Mucosa of stomach (tissue), 1 donor: Measurements from ENCODE around the gene GBP1.

Experiments
- H3K27me3 ChIP-seq: one replicate; pipeline ENCODE4 v1.7.0; 2013; ENCODE audit warnings: mild to moderate bottlenecking, low read length; ENCODE audit not compliant: control insufficient read depth, insufficient read depth
- H3K36me3 ChIP-seq: one replicate; pipeline ENCODE4 v1.7.0; 2013; ENCODE audit warnings: low read length; ENCODE audit not compliant: control insufficient read depth, insufficient read depth
- H3K4me1 ChIP-seq: one replicate; pipeline ENCODE4 v1.7.0; 2013; ENCODE audit warnings: mild to moderate bottlenecking, low read length; ENCODE audit not compliant: control insufficient read depth, insufficient read depth
- H3K4me3 ChIP-seq: one replicate; pipeline ENCODE4 v1.7.0; 2013; ENCODE audit warnings: low read length
- H3K9ac ChIP-seq: one replicate; pipeline ENCODE4 v1.7.0; 2013; ENCODE audit warnings: mild to moderate bottlenecking, low read length, moderate library complexity
- H3K9me3 ChIP-seq: one replicate; pipeline ENCODE4 v1.7.0; 2013; ENCODE audit warnings: mild to moderate bottlenecking, low read length, moderate library complexity; ENCODE audit not compliant: control insufficient read depth
- donor health status: Pancreatic carcinoma.

GBP1 gene, protein sequence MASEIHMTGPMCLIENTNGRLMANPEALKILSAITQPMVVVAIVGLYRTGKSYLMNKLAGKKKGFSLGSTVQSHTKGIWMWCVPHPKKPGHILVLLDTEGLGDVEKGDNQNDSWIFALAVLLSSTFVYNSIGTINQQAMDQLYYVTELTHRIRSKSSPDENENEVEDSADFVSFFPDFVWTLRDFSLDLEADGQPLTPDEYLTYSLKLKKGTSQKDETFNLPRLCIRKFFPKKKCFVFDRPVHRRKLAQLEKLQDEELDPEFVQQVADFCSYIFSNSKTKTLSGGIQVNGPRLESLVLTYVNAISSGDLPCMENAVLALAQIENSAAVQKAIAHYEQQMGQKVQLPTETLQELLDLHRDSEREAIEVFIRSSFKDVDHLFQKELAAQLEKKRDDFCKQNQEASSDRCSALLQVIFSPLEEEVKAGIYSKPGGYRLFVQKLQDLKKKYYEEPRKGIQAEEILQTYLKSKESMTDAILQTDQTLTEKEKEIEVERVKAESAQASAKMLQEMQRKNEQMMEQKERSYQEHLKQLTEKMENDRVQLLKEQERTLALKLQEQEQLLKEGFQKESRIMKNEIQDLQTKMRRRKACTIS

DNA sequence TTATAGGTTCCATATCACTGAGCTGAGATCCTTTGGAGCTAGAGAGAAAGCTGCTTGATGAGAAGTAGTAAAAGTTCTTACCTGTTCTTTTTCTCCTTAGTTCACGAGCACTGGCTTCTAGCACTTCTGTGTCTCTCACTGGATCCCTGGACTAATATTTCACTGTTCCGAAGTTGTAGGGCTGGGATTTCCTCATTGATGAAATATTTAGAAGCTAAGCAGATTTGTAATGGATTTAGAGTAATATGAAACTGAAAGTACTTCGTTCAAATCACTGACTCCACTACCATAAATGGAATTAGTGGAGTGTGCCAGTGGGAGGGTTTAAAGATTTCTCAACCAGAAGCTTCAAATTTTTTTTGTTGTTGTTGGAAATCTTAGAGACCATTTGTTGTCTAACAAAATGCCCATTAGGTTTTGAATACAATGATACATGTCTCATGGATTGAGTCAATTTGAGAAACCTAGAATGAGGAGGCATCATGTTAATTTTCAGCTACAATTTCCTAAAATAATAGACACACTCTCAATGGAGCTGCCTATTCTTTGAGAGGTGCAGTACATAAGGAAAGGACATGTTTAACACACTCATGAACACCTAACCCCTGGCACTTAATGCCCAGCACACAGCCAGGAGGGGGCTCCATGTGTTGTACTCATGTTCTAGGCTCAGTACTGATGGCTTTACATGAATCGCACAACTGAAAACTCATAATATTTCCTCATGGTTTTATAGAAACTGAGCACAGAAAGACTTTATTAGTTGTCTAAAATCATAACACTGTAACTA lies at the start of gene GBP1:
Gene GBP1 (minus strand): TSS at position 130 of the 790 bp plus-strand sequence. CDS start 1,974 bp downstream, outside the sequence.
- H3K27me3 ChIP-seq = no peaks in the 10 kb centered on the region
- peak within 1 kb of the TSS; percentile 43 for H3K4me3 ChIP-seq
- no peaks in the 10 kb centered on the region for H3K36me3 ChIP-seq
- H3K9ac ChIP-seq = peak within 1 kb of the TSS; percentile 72
- H3K9me3 ChIP-seq = no peaks in the 10 kb centered on the region
- peaks cover 5% of the 10 kb centered on the region for H3K4me1 ChIP-seq

DNA sequence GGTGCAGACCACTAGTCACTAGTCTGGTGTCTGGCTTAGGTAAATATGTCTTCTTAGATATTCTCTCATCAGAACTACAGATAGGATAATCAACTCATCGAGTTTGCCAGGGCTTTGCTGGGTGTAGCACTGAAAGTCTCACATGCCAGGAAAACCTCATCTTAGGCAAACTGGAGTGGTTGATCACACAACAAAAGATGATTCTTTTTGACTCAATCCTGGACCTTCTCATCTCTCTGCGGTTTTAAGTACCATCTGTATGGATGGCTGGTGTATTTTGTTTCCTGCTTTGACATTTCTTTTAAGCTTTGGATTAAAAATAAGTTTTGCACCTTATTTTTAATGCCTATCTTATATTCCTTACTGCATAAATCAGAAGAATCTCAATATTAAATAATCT lies 49.7 kb upstream of the GBP1 start:
- Histone ChIP-seq H3K27me3 (no peaks in the 10 kb centered on the region), H3K4me3 (no peak overlapping the region), H3K9ac (no peak overlapping the region), H3K4me1 (no peaks in the 10 kb centered on the region), H3K36me3 (peaks cover 4% of the 10 kb centered on the region), H3K9me3 (no peaks in the 10 kb centered on the region)

DNA sequence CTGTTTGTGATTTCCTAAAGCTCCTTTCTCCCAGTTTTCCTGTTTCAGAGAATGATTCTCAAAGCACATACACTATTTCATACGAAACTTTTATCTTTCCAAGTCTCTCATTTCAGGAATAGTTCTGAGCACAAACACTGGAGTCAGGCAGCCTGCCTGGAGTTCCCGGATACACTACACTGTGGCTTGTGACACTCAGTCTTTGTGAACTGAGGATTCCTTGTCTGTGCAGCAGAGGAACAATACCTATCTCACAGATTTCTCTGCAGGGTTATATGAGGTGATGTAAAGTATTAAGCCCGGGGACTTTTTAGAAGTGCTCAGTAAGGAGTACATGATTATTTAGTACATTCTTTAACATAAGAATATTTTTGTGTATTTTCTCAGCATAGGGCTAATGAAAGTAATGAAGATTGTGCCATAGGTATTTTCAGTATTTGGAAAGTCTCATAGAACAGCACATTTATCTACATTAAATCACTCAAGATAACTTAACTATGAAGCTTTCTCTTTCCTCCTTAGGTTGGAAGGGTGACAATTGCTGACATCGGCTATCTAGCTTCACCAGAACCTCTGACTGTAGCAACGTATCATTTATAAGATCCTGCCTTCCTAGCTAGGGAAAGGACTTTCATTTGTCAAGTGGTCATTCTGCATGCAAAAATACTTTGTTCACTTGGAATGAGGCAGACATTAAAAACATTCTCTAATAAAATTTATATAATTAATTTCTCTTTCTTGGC lies 48.0 kb upstream of the GBP1 start:
- Histone ChIP-seq H3K4me1 (no peaks in the 10 kb centered on the region), H3K27me3 (no peaks in the 10 kb centered on the region), H3K4me3 (no peak overlapping the region), H3K36me3 (peaks cover 4% of the 10 kb centered on the region), H3K9me3 (no peaks in the 10 kb centered on the region), H3K9ac (no peak overlapping the region)

DNA sequence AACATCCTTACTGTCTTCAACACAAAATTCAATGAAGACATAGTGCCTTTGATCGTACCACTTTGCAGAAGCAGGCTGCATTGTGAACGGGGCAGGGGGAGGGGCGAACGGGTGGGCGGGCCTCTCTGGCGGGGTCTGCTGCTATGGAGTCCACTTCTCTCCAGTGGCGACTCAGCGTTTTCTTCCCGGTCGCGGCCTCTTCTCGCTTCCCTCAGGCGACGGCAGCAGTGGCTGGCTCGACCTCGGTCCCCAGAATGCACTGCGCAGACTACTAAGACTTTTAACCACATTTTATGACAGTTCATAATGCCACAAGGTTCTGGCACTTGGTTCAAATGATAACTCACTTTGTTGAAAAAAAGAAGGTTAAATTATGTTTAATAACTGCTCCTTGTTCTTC lies 39.7 kb upstream of the GBP1 start:
- Histone ChIP-seq H3K36me3 (peaks cover 9% of the 10 kb centered on the region), H3K9me3 (no peaks in the 10 kb centered on the region), H3K27me3 (no peaks in the 10 kb centered on the region), H3K4me1 (no peaks in the 10 kb centered on the region), H3K4me3 (no peak overlapping the region), H3K9ac (no peak overlapping the region)

DNA sequence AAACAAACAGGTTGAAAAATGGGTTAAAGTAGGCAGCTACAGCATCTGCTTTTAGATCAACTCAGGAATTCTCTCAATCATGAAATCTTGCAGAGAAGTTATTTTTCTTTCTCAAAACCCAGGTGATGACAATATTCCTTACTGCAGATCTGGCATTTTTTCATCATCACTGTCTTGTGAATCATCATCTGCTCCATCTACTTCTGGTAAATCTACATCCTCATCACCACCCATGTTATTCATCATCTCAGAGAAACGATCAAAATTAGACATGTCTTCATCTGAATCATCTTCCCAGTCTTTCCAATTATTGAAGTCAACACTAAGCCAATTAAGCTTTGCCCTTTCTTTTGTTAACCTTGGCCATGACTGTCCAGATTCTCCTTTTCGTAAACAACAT lies 39.1 kb upstream of the GBP1 start:
- no peak overlapping the region for H3K9ac ChIP-seq
- peaks cover 9% of the 10 kb centered on the region for H3K36me3 ChIP-seq
- H3K4me3 ChIP-seq = no peak overlapping the region
- no peaks in the 10 kb centered on the region for H3K9me3 ChIP-seq
- H3K27me3 ChIP-seq = no peaks in the 10 kb centered on the region
- H3K4me1 ChIP-seq = no peaks in the 10 kb centered on the region

DNA sequence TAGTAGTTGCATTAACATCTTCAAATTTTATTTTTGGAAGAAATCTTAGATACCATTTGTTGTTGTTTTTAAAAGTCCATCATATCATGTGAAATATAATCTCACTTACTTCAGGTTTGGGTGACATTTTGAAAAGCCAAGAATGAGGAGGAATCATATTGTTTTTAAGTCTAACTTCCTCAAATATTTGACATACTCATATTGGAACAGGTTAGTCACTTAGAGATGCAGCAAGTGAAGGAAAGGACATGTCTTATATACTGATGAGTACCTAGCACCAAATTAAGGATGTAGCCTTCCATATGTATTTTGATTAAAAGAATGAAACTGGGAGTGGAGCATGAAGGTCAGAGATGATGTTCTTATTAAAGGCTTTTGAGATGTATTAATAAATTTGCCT lies 37.0 kb upstream of the GBP1 start:
- Histone ChIP-seq H3K4me1 (no peaks in the 10 kb centered on the region), H3K36me3 (peaks cover 6% of the 10 kb centered on the region), H3K9me3 (no peaks in the 10 kb centered on the region), H3K27me3 (no peaks in the 10 kb centered on the region), H3K4me3 (no peak overlapping the region), H3K9ac (no peak overlapping the region)

DNA sequence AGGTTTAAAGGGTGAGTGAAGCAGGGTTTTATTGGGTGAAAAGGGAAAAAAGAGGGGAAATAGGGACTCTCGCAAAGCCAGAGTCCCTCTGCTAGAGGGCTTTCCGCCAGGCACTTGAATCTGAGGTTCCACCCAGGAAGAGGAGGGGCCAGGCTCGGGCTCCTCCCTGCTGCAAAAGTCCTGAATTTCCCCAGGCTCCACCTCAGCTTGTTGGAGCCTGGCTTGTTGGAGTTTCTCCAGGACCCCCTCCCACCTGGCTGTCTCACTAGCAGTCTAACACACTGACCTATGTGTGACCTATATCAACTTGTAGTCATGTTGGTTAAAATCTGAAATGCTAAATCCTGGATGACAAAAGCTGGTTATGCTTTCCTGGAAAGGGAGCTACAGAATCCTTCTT lies 35.4 kb upstream of the GBP1 start:
- H3K4me3 ChIP-seq = no peak overlapping the region

DNA sequence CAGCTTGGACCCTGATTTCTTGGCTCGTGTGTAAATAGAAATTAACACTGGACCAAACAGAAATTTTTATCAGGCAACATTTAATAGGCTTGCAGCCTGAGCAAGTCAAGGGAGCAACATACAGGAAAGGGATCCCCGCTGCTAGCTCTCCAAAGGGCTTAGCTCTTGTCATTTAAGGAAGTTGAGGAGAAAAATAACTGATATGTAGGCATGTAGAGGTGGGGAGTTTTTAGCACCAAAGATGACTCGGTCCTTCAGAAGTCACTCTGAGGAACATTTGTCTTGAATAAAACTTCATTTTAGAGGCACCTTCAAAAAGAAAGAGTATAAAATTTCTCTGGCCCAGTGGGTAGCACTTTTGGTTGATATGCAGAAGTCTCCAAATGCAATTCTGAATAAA lies 33.8 kb upstream of the GBP1 start:
- Histone ChIP-seq H3K36me3 (no peaks in the 10 kb centered on the region), H3K27me3 (no peaks in the 10 kb centered on the region), H3K4me3 (no peak overlapping the region), H3K9me3 (no peaks in the 10 kb centered on the region), H3K9ac (no peak overlapping the region), H3K4me1 (no peaks in the 10 kb centered on the region)

More for the DNA sequence above, 35.4 kb upstream of the GBP1 start:
- Histone ChIP-seq H3K36me3 (peaks cover under 1% of the 10 kb centered on the region), H3K9ac (no peak overlapping the region), H3K9me3 (no peaks in the 10 kb centered on the region), H3K4me1 (no peaks in the 10 kb centered on the region), H3K27me3 (no peaks in the 10 kb centered on the region)

DNA sequence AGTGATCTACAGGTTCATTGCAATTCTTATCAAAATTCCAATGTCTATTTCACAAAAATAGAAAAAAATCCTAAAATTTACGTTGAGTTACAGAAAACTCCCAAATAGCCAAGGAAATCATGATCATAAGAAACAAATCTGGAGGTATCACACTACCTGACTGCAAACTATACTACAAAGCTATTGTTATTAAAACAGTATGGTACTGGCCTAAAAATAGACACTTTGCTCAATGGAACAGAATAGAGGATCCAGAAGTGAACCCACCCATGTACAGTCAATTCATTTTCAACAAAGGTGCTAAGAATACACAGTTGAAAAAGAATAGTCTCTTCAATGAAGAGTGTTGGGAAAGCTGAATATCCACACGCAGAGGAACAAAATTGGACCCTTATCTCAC lies 30.7 kb upstream of the GBP1 start:
- no peaks in the 10 kb centered on the region for H3K36me3 ChIP-seq
- H3K9me3 ChIP-seq = no peaks in the 10 kb centered on the region
- H3K9ac ChIP-seq = no peak overlapping the region
- no peaks in the 10 kb centered on the region for H3K27me3 ChIP-seq
- no peaks in the 10 kb centered on the region for H3K4me1 ChIP-seq
- no peak overlapping the region for H3K4me3 ChIP-seq

DNA sequence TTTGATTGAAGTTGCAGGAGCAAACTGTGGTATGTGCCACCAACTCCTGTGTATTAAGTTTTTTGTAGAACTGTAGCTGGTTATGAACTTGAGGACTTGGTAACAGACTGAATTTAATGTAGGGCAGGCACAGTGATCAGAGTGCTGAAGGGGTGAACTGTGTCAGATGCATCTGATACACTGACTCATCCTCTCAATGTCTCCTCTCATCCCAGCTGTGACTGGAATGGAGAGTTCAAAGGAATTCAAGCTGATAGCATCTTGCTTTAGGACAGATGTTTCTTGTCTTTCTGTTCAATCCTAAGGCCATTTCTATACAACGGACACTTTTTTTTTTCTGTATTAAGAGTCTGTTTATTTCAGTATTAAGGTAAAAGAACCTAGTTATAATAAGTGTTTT lies 25.0 kb upstream of the GBP1 start:
- no peaks in the 10 kb centered on the region for H3K9me3 ChIP-seq
- peaks cover 22% of the 10 kb centered on the region for H3K4me1 ChIP-seq
- no peak overlapping the region for H3K4me3 ChIP-seq
- H3K36me3 ChIP-seq = no peaks in the 10 kb centered on the region
- no peaks in the 10 kb centered on the region for H3K27me3 ChIP-seq
- H3K9ac ChIP-seq = no peak overlapping the region

DNA sequence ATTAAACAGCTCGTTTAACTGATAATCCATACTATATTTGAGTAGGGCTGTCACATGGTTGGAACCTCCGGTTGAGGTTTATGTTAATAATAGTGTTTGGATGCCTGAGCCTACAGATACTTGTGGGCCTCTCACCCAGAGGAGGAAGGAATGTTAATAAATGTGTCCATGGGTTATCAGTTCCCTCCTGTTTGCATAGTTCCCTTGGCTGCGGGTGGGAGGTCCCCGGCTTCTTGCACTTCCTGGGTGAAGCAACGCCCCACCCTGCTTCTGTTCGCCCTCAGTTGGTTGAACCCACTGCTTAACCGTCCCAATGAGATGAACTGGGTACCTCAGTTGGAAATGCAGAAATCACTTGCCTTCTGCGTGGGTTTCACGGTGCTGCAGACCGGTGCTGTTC lies 23.6 kb upstream of the GBP1 start:
- Histone ChIP-seq H3K9me3 (no peaks in the 10 kb centered on the region), H3K9ac (no peak overlapping the region), H3K27me3 (no peaks in the 10 kb centered on the region), H3K4me3 (no peak overlapping the region), H3K4me1 (peaks cover 22% of the 10 kb centered on the region), H3K36me3 (no peaks in the 10 kb centered on the region)
